Activated CD8-positive, alpha-beta memory T cell treated with anti-CD3 and anti-CD28 coated beads, Interleukin-2, amount 50 U/mL, for 24 hours (primary cell): Measurements from ENCODE around the gene PMEL.
"Not testable (repeated sequence)": the region's sequence is repeated elsewhere in the genome, so short reads cannot be mapped to it uniquely, and the experiment has no call there.

Experiments
- DNase-seq: peaks from one replicate; pipeline ENCODE4 v3.0.0-alpha.2; 2020; ENCODE audit errors: extremely low read depth

PMEL gene

GRCh38 chr12:55965941-55966407 is at the start of gene PMEL:
PMEL (minus strand) TSS chr12:55966042; CDS start chr12:55966011, 31 bp downstream.
- DNase-seq, result no peak

- no peak for DNase-seq
These were observed 48.4 kb upstream of the PMEL start for GRCh38 chr12:56014205-56014604.

GRCh38 chr12:56013482-56013881 is 47.6 kb upstream of the PMEL start:
- no peak for DNase-seq

GRCh38 chr12:56011509-56012090 is 45.8 kb upstream of the PMEL start:
- DNase-seq, result no peak

GRCh38 chr12:56010111-56010570 is 44.3 kb upstream of the PMEL start:
- DNase-seq, result no peak

GRCh38 chr12:56007564-56008559 is 42.0 kb upstream of the PMEL start:
- no peak for DNase-seq

GRCh38 chr12:56004211-56004610 is 38.4 kb upstream of the PMEL start:
- no peak for DNase-seq

- not testable (repeated sequence) for DNase-seq
These were observed 37.5 kb upstream of the PMEL start for GRCh38 chr12:56003376-56003775.

GRCh38 chr12:56001487-56002100 is 35.8 kb upstream of the PMEL start:
- DNase-seq, result no peak

- DNase-seq, result not testable (repeated sequence)
These were observed 34.2 kb upstream of the PMEL start for GRCh38 chr12:55999999-56000540.

- DNase-seq, result not testable (repeated sequence)
These were observed 33.7 kb upstream of the PMEL start for GRCh38 chr12:55999522-55999921.

- DNase-seq, result no peak
These were observed 31.7 kb upstream of the PMEL start for GRCh38 chr12:55997535-55997859.

GRCh38 chr12:55996715-55997534 is 31.1 kb upstream of the PMEL start, which contains the start of gene SUOX:
SUOX (plus strand) TSS chr12:55997276; CDS start chr12:56002222, 4,946 bp downstream.
- no peak for DNase-seq

- DNase-seq, result no peak
These were observed 30.4 kb upstream of the PMEL start for GRCh38 chr12:55996201-55996714.

GRCh38 chr12:55995366-55995765 is 29.5 kb upstream of the PMEL start:
- no peak for DNase-seq

GRCh38 chr12:55993230-55993853 is 27.5 kb upstream of the PMEL start:
- DNase-seq, result no peak

- no peak for DNase-seq
These were observed 25.3 kb upstream of the PMEL start for GRCh38 chr12:55991110-55991509.

- not testable (repeated sequence) for DNase-seq
These were observed 20.1 kb upstream of the PMEL start for GRCh38 chr12:55985976-55986375.

GRCh38 chr12:55985341-55985740 is 19.5 kb upstream of the PMEL start:
- no peak for DNase-seq

GRCh38 chr12:55984861-55985260 is 19.0 kb upstream of the PMEL start:
- no peak for DNase-seq
